Stomach (tissue), 4 donors: ENCODE data around the gene ZNF844.

Source experiments
- POLR2A ChIP-seq, 4 donors: fragments of 450-650 bp; IDR thresholded peaks; one replicate each; pipeline ENCODE4 v1.6.1; 2016; ENCODE audit warnings: antibody characterized with exemption in 4 of 4, control low read depth in 2 of 4, mild to moderate bottlenecking in 1 of 4, moderate library complexity in 1 of 4
- POLR2AphosphoS5 ChIP-seq, 3 donors: sonication (generic); formaldehyde crosslinking; IDR thresholded peaks; one replicate each; pipeline ENCODE4 v1.6.1; 2016; ENCODE audit warnings: antibody characterized with exemption in 3 of 3
- TF ChIP-seq, protein P1 (sequence below), 7 experiments: fragments of 450-650 bp in 4 of 7; fragments of 200-600 bp in 3 of 7; sonication (generic) in 3 of 7; IDR thresholded peaks; one replicate each; pipeline ENCODE4 v1.5.1; 2016 to 2019; ENCODE audit warnings: antibody characterized with exemption in 7 of 7, control low read depth in 2 of 7, mild to moderate bottlenecking in 1 of 7

- TF ChIP-seq, protein P1, sequence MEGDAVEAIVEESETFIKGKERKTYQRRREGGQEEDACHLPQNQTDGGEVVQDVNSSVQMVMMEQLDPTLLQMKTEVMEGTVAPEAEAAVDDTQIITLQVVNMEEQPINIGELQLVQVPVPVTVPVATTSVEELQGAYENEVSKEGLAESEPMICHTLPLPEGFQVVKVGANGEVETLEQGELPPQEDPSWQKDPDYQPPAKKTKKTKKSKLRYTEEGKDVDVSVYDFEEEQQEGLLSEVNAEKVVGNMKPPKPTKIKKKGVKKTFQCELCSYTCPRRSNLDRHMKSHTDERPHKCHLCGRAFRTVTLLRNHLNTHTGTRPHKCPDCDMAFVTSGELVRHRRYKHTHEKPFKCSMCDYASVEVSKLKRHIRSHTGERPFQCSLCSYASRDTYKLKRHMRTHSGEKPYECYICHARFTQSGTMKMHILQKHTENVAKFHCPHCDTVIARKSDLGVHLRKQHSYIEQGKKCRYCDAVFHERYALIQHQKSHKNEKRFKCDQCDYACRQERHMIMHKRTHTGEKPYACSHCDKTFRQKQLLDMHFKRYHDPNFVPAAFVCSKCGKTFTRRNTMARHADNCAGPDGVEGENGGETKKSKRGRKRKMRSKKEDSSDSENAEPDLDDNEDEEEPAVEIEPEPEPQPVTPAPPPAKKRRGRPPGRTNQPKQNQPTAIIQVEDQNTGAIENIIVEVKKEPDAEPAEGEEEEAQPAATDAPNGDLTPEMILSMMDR (IDR thresholded peaks at IDR 0.05): no peak
- TF ChIP-seq POLR2A (IDR thresholded peaks at IDR 0.05) (no peak), POLR2AphosphoS5 (IDR thresholded peaks at IDR 0.05) (no peak)
Measured at GRCh38 chr19:12095111-12095790, 30.7 kb downstream of the ZNF844 start.
